Measurements from ENCODE around the gene MFSD6.
"Not testable (repeated sequence)": the region's sequence is repeated elsewhere in the genome, so short reads cannot be mapped to it uniquely, and the experiment has no call there.

Gene MFSD6

DNA sequence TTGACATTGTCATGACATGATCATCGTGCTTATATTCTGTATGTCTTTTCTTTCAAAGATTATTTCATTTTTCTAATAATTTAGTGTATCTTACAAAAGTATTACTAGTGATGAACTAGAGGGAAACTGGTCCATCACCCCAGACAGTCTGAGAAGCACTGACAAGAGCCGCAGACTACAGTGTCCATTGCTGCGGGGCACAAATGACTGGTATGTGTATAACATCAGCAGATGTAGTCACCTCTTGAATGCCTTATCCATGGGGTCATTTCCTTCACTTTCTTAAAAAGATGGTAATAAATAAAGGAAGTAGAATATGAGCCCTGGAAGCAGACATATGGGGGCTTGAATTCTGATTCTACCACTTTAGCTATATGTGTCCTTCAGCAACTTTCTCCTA lies 96.8 kb downstream of the MFSD6 start:
- FAIRE-seq = no peak

DNA sequence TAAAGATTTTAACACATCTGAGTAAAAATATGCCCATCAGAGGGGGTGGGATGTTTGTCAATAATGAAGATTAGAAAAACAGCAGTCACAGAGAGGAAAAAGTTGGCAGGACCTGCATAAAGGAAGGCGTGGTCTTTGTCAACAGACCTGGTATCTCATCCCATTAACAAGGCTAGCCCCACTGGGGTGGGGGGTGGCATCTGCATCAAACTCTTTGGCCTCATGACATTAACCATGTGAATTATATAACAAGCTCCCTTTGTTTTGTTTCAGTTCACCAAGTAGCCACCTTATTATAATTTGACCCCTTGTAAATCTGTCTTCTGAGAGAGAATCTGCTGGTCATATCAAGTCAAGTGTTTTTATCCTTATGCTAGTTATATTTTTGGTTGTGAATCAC lies 97.5 kb downstream of the MFSD6 start:
- FAIRE-seq = no peak

DNA sequence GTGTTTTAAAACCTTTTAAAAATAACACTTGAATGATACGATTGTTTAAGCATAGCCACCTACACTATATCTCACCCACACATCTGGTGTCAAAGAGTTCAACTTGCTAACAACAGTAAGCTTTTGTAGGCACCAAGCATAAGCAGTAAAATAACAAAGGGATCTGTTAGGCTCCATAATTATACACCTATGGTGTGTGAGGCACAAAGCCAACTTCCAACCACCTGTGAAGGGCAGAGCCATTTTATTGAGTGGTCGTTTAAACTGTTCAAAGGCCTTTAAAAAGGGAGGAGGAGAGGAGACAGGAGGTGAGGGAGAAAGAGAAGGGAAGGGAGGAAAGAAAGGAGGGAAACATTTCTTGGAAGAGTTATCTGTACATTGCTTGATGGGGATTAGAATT lies 98.5 kb downstream of the MFSD6 start:
- FAIRE-seq = no peak

DNA sequence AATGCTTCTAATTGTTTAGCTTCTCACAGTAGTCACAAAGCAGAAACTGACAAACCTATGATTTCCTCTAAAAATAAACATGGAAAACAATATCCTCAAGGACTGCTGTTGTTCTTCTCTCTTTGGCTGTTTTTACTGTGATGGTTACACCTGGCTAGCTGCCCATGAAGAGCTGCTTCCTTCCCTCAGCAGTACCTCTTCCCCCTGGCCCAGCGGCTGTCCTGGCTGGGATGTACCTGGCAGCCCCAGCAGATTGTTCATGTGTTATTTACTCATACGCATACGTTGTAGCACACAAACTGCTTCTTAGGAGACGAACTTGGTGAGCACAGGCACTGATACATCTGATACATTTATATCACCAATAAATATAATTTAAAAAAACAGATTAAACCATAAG lies 99.0 kb downstream of the MFSD6 start:
- FAIRE-seq = no peak

DNA sequence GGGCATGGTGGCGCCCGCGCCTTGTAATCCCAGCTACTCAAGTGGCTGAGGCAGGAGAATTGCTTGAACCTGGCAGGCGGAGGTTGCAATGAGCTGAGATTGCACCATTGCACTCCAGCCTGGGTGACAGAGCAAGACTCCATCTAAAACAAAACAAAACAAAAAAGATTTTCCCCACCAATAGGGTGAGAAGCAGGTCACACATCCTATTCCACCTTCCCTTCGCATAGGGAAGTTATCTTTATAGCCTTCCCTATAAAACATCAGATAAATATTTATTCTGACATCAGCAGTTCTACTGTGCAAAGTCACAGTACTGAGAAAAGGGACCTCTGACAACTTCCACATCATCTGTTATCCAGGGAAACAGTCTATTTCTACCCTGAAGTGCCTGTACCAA lies 101.7 kb downstream of the MFSD6 start:
- not testable (repeated sequence) for FAIRE-seq

DNA sequence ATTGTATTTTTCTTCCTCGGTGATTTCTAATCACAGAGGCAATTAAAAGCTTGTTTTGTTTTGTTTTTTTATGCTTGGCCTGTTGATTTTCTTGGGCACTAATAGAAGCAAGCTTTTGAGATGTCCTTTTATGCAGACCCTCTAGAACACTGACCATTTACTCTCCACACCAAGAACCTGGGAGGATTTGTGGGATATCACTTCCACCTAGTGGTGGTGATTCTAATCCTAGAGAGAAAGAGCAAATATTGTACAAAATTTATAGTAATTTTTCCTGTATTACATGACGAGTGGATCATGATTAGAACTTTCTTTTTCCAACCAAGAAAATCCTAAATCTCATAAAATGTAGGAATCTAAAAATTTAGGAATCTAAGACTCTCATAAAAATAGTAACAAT lies 102.9 kb downstream of the MFSD6 start:
- peak; percentile 52 for FAIRE-seq

DNA sequence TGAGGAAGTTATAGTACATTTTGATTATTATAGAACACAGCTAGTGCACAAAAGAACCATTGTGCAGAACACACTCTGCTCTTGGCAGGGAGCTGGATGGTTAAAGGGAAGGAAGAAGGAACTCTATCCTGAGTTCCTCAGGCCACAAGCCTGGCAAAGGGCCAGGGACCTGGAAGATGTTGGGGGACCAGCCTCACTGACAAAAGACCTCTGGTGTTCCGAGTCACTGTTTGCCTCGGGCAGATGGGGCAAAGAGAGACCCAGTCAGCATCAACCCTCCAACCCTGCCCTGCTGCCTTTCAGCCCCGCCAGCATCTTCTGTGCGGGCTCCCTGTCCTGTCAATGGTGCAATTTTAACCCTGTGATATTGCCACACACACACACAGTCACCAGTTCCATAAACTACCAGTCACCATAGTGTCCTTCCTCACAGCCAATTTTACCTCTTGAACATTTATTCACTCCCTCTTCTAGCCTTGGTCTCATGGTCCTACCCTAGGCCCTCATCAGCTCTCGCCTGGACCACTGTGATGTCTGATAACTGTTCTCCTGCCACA lies 104.5 kb downstream of the MFSD6 start:
- FAIRE-seq = no peak

DNA sequence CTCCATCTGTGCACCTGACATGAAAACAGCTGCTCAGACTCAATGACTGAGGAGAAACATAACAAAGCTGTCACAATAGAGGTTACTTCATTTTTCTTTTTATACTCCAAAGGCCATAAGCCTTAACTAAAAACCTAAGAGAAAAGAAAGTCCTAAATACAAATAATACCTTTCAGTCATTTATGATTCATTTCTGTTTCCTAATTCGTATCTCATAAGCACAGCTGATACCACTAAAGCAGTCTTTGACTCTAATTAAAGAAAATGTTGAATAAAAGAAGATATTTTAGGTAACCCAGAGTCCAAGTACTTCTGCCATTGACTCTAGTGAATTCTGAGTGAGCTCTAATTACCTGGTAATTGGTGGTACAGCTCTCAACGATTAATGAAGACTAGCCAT lies 105.7 kb downstream of the MFSD6 start:
- no peak for FAIRE-seq

DNA sequence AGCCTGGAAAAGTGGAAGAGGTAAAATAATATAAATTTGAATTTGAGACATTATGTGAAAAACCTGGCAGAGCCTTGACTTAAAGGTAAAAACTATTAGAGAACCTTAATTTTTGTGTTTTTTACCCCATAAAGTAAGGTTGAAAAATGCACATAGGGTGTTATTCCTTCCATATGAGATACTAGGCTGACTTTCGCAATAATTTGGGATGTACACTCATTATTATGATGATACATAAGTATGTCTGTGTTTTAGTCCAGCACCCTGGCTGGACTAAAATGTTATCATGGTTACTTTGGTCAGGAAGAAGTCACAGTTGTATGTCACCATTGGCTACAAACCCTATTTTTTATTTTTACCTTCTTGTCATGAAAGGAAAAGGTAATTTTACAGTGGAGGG lies 106.5 kb downstream of the MFSD6 start:
- FAIRE-seq = no peak

DNA sequence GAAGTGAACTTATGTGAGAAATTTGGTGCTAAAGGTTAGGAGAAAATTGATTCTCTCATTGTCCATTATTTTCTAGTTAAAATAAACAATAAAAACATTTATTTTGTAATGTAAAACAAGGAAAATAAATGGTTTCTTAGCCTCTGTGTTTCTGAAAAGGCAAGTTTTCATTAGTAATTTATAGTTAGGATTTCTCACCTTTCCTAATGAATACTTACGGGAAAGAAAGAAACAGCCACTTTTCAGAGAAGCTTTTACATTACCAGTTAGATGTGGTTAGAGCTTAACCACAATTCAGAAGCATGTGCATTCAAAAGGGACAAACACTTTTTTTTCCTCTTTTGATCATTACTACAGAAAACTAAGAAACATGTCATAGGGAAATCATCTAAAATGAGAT lies 107.5 kb downstream of the MFSD6 start:
- FAIRE-seq = no peak

DNA sequence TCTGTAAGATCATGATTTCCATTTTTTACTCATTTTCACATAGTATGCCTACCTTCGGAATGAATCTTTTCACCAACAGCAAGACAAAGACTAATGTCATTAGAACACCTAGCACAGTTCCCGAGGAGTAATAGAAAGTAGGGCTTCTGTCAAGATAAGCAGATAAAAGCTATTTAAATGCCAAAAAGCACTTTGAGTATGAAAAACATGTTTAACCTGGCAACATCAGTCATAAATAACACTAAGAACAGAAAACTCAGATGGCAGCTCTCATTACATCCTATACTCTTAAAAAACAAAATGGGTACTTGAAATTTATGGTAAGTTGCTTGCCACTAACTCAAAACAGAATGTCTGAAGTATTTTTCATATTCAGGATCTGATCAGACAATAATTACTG lies 109.3 kb downstream of the MFSD6 start:
- no peak for FAIRE-seq

DNA sequence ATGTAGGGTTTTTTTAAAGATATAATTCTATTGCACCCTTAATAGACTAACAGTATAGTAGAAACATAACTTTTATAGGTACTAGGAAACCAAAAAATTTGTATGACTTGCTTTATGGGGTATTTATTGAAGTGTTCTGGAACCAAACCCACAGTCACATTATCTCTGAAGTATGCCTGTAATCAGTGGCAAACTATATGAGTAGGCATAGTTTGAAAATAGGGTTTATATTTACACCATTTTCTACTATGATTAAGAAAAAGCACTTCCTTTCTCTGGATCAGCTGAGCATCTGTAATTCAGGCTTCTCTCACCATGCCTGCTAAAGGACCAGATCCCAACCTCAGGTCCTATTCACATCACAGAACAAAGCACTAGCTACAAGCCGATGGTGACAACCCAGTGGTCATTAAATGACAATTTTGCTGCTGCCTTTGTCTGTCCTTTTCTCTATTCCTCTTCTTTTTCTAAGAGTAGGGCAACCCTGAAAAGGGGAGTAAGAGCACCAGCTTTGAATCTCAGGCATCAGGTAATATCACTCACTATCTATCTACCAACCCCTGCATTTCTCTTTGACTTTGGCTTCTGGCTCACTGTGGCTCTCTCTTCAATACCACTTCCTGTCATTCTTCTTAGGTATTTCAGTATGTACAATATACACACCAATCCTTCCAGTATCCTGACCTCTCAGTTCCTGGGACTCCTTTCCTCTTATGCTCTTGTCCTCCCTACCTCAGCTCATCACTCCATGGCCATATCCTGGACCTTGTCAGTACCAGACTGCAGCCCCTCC lies 112.0 kb downstream of the MFSD6 start:
- no peak for FAIRE-seq

DNA sequence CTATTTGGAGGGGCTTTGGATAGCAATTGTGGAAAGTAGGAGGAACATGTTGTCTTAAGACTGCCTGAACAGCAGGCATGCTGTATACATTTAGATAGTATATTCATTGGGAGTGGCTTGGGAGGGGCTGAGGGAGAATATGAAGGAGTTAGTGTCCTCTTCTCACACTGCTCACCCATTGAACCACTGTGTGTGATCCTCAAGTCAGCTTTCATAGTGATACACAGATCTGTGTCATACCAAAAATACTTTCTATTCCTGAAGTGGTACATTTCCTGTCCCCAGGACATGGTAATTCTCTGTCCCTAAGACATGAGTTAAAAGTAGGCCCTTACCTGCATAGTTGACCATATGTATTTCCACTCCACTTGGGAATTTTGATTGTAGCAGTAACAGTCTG lies 116.8 kb downstream of the MFSD6 start:
- no peak for FAIRE-seq

DNA sequence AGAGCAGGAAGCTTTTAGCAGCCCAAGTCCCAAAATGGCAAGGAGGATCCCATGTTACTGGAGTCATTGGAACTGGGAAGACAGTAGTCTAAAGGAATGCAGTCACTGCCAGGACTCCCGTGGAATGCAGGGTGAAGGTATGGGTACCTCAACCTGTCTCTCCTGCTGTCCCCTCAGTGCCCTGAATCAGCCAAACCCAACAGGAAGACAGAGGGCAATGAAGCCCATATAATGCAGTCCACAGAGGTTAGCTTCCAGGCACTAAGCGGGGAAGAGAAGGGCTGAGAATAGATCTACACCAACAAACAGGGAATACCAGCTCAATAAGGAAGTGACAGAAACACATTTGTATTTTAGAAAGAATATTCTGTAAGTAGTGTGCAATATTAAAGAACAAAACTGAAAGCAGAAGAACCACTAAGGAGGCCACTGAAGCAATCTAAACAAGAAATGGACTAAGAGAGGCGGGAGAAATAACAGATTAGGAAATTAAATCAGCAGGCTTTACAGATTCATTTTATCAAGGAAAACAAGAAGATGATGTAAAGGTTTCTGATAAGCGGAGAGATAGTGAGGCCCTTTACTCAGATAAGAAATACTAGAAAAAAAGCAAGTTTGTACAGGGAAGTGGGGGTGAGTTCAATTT lies 118.1 kb downstream of the MFSD6 start:
- no peak for FAIRE-seq

DNA sequence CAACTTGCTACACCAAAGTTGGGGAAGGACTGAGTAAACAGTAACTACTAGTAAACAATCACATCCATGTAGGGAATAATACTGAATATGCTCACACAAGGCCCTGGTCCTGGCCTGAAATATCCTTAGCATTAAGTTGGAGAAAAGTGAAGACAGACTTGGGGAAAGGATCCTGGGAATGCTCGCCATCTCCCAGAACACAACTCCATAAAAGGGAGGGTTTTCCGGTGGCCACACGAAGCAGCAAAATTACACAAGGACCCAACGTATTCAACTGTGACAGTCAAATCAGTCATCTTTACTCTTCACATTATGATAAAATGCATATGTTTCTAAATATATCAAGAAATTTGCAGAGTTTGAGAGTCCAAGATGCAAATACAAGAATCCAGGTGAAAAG lies 119.1 kb downstream of the MFSD6 start:
- no peak for FAIRE-seq

DNA sequence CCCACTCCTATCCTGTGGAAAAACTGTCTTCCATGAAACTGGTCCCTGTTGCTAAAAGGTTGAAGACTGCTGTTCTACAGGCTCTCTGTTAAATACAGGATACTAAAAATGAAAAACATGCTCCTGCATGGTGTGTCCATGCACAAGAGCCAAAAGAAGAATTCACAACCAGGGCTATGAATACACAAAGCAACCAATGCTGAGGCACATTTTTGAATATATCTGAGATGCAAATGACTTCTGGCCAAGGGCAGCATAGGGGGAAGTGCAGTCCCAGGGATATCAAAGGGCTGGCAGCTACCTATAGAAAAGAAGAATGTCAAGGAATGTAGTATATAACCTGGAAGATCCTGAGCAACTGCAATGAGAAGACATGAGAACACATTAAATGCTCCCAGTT lies 119.8 kb downstream of the MFSD6 start:
- FAIRE-seq = no peak

DNA sequence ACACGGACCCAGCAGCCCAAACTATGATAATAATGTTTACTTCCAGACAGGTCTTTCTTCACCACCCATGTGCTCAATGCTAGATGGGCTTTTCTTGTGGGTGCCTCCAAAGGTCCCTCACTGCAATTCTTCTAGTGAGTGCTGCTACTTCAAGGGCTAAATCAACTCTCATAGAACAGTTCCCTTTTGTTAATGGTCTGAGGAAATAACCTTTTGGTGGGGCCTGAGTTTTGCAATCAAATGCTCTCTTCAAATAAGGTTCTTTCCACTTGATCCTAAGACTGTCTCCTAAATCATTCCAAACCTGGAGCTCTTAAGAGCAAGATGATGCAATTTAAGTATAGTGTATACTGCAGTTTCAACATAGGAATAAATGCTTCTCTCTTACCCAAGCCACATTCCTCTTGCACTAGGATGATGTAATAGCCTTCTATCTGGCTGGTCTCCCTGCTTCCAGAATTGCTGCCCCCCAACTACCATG lies 120.4 kb downstream of the MFSD6 start:
- FAIRE-seq = no peak

DNA sequence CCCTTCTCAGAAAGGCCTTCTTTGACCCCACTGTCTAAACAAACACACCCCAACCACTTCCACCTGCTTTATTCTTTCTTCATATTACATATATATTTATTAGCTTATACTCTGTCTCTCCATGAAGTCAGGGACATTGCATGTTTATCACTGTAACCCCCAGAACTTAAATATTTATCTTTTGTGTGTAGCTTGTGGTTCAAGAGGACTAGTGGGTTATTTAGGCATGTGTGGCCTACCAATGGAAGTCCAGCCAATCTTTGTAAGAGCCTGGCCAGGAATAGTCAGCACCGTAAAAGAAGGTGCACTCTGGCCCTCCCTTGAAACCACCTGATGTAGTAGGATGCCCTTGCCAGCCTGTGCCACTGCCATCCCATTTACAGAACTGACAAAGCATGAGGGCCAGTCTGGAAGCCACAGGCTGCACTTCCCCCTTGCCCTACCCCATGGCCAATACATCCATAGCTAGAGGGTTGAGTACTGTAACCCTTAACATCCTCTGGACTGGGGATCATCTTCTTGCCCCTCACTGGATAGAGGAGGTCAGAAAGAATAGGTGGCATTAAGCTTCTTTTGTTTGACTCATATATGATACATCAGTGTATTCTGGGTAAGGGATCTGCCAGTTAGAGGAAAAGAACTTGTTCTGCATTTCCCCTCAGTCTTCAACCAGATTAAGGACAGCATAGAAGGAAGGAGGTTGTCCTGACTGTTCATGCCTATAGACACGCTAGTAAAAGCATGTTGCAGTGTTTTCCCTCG lies 121.5 kb downstream of the MFSD6 start:
- FAIRE-seq = no peak

DNA sequence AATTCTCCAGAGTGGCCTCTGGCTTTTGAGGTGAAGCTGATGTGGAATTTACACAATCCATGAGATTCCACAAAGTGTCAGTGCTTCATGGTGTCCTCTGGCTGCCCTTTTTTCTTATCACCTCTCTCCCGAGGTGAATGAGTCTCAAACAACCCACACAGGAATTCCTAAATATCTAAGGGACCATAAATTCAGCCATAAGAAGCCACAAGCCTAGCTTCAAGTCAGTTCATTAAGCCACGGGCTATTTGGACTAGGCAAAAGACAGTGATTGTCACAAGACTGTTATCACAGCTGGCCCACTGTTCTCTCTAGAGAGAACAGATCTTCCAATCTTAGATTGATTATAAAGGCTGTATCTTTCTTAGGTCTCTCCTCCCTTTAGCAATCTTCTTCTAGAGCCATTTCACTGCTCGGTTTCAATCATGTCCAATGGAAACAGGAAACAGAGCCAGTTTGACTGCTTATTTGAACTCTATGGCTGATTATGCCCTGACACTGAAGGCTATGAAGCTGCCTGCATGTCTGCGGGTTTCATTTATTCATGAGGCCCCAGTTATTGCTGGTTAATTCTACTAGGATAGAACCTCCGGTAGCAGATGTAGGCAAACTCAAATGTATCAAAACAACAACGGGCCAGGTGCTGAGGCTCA lies 122.2 kb downstream of the MFSD6 start:
- no peak for FAIRE-seq

DNA sequence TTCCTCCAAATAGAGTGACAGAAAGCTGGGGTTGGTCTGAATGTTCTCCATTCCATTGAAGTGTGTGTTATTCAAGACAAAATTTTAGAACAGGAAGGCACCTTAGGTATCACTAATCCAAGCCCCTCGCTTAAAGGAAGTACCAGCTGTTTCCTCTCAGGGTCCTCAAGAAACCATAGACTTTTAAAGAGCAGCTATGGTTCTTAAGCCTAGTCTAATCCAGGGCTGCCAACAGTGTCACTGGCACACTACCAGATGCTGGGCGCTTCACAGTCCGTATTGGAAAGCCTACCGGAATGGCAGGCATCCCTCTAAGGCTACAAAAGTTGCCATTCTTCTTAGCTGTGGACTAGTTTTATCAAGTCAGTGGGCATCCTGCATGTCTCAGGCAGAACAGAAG lies 124.4 kb downstream of the MFSD6 start:
- no peak for FAIRE-seq

DNA sequence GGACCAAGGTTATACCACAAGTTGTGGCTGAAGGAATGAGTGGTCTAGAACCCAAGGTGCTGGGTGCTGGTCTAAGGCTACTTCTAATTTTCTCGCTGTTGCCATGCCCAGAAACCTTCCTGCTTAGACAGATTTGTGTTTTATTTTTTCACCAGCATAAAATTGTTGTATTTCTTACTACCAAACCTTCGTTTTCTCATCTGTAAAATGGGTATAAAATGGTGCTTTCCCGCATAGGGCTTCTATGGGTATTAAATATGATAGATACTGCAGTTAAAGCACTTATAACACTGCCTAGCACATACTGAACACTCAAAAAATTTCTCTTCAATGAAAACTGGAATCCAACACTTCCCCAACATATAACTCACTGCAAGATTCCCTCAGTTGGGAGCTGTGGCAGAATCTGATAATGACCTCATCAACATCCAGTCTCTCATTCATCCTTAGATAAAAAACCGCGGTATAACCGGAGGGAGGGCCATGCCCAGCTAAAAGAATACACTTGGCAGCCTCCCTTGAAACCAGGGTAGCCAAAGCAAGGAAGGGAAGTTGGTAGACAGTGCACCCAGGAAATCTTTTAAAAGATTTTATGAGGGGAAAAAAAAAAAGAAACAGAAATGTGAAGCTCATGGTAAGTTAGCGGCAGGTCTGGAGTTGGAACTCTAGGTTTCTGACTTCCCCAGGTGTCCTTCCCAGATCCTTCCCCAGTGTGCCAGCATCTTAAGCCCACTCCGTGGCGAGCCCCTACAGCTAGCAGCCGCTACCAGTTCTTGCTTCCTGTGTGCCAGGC lies 125.2 kb downstream of the MFSD6 start:
- no peak for FAIRE-seq

DNA sequence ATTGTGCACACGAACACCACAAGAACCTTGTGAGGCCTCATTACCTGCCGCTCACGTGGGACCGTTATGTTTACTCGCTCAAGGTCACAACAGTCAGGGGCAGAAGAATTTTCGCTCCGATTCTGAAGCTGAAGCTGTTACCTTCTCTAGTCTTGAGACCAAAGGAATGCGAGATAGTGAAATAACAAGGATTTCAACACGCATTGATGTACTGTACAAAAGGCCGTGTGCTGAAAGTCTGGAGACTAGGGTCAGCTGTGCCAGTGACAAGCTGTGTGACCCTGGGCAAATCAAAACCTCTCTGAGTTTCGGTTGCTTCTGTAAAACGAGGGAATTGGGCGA lies 125.8 kb downstream of the MFSD6 start:
- no peak for FAIRE-seq
